ENCODE measurements around the gene MOXD1.

MOXD1 gene

DNA sequence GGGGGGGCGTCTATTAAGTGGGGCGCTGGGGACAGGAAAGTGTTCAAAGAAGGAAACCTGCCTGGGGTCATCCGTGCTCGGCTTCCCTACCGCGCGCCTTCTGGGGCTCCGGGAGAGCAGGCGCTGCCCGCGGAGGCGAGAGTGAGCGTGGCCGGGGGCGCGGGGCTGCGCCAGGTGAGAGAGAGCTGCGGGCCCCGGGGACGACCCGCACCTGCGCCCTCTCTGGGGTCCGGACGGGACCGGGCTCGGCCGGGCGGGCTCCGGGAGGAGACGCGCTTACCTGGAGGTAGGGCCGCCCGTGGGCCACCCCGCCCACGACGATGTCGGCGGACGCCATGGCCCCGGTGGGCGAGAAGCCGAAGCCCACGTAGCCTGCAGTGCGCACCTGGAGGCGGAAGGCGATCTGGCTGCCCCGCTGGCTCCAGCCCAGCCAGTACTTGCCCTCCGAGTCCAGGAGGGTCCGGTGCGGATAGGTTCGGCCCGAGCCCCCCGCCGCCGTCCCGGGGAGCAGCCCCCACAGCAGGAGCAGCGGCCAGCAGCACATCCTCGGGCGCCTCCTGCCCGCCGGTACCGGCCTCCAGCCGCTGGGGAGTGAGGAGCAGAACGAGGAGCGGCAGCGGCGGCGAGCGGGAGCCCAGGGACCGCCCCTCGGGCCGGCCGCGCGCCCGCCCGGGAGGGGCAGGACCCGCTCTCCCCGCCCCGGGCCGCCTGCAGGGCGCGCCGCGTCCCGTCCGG is at the start of gene MOXD1:
Gene MOXD1 (minus strand): TSS at position 593 of the 735 bp plus-strand sequence. CDS start 49 bp downstream, at position 544.
- DNase-seq = no peak

DNA sequence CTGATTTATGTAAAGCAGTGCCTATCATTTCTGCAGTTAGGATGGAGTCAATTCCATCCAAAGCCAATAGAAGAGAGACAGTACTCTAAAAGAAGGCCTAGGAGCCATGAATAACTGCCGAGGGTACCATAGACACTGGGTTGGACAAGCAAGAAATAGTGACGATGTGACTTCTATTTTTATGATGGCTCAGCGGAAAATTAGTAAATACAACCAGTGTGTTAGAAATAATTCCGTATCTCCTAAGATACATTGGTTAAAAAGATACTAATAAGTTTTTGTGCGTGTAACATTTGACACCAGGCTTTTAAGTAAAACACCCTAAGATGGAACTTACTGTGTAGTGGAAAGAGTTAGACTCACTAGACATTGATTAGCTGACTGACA is 45.6 kb upstream of the MOXD1 start:
- DNase-seq = no peak

DNA sequence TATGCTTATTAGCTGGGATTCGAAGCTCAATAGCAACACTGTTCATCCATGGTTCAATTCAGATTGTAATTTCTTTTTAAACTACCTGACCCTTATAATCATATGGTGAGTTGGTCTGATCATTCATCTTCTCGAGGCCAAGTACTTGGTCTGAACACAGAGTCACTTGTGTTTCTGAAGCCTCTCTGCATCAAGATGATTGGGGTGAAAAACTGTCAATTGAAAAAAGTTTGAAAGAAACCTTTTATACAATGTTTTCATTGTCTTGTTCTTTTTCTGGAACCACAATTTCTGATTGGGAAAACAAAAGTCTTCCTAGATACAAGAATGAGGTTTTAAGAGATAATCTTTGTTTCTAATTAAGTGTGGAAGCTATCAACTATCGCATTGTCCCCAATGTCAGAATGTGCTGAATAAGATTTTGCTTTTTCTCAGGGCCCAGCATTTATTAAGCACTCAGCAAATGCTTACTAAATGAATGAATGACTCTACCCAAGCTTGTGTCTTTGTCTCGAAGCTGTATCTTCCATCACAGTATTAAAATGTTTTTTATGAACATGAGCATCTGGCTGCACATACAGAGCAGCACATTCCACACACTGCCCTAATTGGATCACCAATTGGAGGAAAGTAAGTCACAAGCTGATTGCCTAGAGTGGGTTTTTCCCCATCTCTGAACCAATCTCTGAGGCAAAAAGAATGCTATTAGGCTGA is 45.0 kb upstream of the MOXD1 start:
- no peak for DNase-seq

DNA sequence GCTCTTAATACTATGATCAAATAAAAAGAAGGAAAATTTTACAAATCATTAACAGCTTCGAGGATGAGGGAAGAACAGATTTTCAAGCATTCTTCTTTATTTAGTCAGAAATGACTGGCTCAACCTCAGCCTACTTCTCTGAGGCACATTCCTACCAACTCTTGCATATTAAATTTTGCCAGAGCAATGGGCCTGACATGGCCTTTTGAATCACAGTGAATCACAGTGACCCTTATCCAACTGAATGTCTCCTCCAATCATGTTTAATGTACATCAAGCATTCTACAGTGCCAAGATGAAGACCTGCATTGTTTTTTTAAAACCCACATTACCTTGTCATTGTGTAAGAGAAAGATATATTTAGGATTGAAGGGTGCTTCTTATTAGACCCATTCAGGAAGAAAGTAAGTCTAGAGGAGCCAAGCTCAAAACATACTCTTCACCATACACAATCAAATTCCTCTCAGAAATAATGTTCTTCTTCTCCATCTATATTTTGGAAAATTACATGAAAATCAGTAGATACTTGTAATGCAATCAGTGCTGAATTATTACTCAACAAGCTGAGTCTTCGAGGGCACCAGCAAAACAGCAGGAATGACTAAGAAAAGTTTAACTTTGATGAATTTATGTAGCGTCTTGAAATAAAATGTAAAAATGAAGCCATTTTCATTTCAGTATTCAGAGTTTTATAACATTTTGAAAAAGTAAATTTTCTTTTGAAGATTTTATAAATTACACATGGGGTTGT is 44.1 kb upstream of the MOXD1 start:
- DNase-seq = no peak

DNA sequence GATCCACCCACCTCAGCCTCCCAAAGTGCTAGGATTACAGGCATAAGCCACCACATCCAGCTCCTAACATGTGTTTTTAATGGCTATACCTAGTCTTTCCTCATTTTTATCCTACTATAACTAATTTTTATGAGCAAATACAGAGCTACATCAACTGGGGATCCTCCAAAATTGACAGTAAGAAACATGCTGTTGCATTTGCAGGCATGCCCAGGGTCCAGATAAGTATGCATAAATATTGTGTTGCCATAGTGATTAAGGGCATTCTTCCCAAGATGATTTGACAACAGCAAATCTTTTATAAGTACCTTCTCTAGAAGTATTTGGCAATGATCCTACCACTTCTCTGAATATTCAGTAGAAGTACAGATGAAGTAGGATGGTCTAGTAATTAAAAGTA is 41.9 kb upstream of the MOXD1 start:
- DNase-seq = no peak

DNA sequence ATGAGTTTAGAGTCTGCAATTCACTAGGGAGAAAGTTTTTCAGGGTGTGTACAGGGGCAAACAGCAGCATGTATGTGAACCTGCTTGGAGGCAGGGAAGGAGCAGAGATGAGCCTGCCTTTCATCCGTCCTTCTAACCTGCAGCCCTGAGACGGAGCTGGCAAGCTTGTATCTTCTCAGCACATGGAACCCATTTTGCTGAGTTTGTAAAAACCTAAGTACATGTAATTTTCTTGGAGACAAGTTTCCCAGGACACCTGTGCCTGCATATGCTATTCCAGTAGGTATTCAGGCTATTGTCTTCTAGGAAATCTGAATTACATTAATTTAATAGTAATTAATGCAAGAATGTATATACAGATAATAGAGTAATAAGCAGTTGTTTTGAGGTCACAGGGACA is 28.8 kb upstream of the MOXD1 start:
- no peak for DNase-seq

DNA sequence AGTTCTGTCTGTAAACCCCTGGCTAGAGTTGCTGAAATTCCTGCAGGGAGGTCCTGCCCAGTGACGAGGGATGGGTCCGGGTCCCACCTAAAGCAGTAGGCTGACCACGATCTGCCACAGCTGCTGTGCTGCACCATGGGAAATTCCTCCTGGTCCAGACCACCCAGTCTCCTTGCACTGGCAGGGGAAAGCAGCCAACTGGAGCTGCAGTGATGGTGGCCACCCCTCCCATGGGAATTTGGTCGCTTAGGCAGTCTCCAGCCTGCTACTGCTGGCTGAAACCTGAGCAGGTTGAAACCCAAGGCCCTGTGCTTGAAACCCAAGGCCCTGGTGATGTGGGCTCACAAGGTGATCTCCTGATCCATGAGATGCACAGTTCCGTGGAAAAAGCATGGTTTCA is 23.9 kb upstream of the MOXD1 start:
- no peak for DNase-seq

DNA sequence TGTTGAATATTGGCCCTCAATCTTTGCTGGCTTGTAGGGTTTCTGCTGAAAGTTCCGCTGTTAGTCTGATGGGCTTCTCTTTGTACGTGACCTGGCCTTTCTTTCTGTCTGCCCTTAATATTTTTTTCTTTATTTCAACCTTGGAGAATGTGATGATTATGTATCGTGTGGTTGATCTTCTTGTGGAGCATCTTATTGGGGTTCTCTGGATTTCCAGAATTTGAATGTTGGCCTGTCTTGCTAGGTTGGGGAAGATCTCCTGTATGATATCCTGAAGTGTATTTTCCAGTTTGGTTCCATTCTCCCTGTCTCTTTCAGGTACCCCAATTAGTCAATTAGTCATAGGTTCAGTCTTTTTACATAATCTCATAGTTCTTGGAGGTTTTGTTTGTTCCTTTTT is 22.6 kb upstream of the MOXD1 start:
- no peak for DNase-seq

DNA sequence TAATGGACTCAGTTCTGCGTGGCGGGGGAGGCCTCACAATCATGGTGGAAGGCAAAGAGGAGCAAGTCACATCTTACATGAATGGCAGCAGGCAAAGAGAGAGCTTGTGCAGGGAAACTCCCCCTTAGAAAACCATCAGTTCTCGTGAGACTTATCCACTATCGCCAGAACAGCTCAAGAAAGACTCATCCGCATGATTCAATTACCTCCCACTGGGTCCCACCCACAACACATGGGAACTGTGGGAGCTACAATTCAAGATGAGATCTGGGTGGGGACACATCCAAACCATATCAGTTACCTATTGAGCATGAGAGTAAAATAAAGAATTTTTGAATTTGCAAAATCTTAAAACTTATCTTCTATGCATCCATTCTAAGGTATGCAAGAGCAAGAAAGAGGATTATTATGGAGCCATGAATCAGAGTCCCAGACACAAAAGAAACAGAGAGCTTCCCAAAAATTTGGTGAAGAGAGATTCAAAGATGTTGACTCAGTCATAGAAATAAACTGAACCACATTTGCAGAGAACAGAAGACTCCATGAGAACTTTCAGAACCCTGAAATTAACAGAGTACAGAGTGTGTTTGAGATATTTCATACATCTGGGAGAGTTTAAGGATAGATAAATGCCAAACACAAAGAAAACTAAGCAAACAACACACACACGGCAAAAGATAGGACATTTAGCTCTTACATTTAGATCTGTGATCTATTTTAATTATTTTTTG is 17.1 kb upstream of the MOXD1 start:
- no peak for DNase-seq

DNA sequence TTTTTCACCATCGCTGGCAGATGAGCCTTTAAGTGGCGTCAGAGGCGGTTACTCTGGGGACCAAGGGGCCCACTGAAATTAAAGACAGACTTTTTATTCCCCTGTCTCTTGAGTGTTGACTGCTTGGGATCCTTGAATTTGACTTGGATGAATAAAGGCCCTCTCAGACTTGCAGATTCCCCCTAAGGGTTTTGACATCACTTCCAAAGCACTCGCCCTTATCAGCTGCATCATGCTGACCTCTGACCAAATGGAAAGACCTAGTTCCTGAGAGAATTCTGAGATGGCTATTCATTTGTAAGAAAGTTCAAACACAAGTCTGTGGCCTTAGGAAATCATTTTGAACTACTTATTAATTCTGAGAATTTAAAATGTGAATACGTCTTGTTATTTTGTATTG is 13.5 kb upstream of the MOXD1 start:
- no peak for DNase-seq

DNA sequence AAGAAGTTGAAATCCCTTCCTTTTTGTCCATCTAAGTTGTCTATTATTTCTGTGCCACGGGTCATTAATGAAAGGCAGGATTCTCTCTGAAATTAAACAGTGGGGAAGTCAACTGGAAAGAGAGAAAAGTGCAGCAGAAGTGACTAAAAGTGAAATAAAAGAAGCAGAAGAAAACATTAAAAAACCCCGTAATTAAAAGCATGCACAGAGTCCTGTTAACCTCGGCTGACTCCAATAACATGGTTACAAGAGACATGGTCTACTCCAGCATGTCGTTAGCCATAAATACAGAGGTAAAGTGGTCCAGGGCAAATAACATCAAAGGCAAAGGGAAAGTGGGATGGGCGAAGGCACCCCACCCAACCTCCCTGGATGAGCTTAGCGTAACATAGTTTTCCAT is 13.0 kb upstream of the MOXD1 start:
- no peak for DNase-seq

DNA sequence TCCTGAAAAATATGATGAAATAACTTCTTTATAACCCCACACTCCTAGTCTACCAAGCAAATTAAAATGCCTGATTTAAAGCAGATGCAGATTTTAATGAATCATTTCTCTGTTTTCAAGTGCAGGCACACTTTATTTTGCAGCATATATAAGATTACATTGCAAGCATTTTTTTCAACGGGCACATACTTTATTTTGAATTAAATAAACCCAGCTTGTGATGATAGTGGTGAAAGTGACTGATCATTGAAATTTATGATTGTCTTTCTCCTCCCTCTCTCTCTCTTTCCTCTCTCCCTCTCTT is 12.2 kb upstream of the MOXD1 start:
- DNase-seq = no peak

DNA sequence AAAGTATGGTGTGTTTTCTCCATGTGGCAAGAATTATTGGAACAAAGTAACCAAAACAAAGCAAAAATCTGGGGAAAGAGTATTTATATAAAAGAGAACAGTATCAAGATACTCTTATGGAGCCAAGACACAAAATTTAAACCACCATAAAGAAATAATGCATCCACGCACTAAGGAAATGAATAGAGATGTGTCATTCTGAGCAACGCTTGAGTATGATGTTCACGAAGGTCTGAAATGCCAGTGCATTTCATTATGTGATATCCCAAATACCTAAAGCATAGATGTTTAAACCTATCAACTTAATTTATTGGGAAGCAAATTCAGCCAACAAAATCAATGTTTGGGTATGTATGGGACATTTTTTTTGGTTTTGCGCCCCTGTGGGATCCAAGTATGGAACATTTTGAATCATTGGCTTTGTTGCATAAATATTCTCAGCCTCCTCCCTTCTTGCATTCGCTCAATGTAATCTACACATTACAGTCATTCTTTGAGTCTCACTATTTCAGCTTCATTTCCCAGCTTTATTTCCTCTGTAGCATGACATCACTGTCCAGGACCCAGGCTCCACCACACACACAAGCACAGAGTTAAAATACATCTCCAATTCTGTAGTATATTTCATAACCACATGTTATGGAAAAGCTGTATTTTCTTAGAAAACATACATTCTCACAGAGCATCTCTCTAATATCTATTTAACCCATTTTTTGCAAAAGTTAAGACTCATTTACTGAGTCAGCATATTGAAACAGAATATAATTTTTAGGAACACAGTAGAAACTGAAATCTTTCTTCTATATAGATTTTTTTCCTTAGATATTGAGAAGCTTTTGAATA is 11.6 kb upstream of the MOXD1 start:
- no peak for DNase-seq

DNA sequence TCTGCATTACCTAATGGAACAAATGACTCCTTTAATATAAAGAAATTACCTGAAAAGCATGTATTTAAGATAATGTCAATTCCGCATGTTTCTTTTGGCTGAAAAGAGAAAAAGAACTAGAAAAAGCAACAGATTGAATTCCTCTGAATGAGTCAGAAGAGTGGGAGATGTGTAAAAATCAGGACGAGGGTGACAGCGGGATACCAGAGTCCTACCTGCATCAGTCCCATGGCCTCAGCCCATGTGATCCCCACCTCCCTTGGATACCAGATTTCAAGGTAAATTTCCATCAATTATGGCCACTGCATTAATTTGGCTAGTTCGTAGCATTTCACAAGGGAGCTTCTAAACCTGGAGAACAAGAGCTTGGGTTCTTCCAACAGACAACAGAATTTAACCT is 10.0 kb upstream of the MOXD1 start:
- DNase-seq = no peak

DNA sequence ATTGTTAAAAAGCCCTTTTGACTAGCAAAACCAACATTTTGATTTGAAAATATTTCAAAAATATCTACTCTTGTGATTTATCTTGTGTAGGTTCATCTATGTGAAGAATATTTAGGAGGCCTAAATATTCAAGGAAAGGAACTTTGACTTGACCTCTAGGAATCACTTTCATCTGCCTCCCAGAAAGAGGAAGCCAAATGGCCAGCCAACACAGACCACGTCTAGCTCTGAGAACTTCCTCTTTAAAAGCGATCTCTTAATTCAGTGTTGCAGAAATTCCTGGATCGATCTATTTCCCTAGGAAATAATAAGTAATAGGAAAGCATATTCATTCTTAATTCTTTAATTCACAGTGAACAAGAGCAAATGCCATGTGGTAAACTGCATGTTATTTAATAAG is 9.6 kb upstream of the MOXD1 start:
- DNase-seq = no peak

DNA sequence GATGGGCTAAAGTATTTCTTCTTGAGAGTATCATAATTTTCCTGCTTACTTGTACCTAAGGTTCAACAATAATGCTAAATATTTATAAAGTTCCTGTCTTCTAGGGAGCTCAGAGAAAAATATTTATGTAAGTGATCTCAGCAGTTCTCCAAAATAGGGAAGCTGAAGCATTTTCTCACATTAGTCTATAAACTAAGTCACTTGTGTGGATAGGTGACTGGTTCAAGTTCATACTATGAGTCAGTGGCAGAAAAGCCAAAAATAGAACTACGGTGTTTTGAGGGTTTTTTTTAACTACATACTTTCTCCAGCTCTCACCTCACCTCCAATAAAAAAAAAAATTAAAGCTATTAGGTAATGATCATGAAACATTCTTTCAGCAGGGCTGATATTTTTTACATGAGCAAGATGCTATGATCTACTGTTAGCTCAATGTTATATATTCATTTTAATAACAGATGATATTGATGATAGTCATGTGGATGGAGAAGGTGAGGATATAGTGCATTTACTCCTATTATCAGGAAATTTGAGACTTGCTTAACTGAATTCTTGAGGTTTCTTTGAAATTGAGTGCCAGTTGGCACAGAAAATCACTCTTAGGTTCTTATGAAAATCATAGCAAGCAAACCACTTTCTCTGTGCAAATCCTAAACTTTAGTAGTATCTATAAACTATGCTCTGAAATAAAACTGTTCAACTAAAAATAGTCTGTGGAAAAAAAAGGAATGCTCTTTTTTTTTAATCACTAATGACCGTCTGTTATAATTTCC is 4.1 kb upstream of the MOXD1 start:
- DNase-seq = no peak

DNA sequence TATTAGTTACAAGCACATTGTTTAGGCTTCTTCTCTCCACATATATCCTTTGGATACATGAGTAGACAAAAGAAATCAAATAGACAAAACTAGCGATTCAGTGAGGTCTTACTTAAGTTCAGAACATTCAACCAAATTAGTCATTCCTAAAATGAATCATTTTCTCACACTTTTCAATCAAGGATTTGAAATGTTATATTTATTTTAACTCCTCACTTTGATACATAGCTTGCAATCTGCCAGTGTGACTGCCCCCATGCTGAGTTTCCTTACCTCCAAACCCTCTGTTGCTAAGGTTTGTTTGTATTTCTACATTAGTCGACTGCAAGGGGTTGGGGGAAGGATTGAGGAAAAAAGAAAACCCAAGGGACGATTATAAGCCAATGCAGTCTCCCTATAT is 3.5 kb upstream of the MOXD1 start:
- no peak for DNase-seq

DNA sequence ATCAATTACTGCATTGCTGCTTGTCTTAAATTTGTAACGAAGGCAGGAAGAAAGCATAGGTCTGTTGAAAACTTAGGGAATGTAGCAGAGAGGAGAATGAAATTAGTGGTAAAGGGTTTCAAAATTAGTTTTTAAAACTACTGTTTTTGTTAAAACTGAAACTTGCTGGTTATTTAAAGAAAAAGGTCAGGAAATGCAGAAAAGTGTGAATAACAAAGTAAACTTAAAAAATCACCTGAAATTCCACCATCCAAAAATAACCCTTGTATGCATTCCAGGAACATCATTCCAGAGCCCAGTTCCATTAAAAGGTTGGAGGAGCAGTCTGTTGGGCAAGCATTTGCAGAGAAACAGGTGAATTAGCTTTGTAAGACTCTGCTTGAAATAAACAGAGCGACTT is 3.1 kb upstream of the MOXD1 start:
- no peak for DNase-seq

DNA sequence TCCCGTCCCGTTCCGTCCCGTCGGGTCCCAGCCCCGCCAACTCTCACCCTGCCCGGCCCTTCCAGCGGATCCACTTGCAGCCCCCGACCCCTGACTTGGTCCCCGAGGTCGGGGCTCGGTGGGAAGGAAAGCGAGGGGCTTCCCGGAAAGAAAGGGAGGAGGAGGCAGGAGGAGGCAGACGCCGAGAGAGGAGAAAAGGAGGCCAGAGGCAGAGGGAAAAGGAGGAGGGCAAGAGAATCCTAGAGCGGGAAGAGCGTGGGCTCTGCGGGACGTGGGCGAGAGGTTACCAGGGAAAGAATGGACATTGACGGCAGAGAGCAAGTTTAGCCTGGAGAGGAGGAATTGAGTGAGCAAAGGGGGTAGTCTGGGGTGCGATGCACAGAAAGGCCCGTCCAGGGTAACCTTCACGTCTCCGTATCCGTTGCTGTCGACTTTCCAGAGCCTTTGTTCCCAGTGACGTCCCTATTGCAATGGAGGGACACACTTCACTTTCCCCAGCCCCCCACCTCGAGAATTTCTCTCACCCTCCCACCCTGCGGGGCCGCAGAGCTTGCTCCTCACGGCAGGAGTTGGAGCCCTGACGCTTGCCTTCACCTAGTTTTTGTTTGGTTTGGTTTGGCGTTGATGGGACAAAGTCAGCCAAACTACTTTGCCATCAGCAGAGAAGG is 477 bp upstream of the MOXD1 start:
- DNase-seq = no peak

DNA sequence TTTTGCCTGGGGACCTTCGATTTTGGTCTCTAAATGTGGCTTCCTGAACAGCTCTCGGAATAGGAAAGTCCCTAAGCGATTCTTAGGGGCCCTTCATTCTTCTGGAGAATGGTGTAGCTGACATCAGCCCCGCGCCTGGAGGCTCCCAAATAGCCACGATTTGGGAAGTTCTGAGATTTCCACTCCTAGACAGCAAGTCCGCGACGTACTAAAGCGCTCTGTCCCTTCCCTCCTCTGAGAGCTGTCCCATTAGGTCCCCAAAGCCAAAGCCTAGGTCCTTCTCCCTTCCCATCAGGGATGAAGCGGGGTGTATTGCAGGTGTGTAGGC is 756 bp downstream of the MOXD1 start:
- DNase-seq = no peak

DNA sequence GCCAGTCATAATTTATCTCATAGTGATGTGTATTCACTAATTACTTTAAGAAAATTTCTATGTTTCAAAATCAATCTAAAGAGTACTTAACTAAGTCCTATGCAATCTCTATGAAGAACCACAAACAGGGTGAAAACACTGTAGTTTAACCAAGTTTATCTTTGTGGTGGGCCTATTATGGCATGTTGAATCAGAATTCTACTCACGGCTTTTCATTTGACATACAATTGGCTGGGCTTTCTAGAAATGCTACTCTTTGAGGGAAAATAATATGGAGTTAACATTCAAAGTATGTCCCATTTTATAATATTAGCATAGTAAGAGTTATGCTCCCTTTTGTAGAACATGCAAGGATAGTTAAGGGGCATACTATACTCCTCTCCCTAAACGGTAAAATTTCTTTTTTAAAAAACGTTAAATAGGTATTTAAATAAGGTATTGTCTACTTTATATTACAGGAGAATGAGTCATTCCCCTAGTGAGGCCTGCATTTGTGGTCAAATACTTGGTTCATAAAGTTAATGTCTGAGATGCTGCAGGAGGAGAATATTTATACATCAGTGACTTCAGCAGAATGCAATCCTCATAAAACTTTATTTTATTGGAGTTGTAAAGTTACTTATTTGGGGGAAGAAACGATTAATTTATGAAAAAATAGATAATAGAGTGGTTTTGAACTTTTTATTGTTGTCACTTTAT is 1.8 kb downstream of the MOXD1 start:
- DNase-seq = no peak
